GM21723 (cell line): ENCODE measurements around the gene ISCA2.

Experiments used
- ATAC-seq: cut with Tn5 transposase; IDR thresholded peaks from one replicate; pipeline ENCODE4 v1.9.1; 2021; ENCODE audit warnings: mild to moderate bottlenecking, moderate library complexity; ENCODE audit not compliant: unreplicated experiment

ISCA2 gene

GRCh38 chr14:74507840-74508239 is 14.3 kb downstream of the ISCA2 start:
- ATAC-seq, result no peak

DNA sequence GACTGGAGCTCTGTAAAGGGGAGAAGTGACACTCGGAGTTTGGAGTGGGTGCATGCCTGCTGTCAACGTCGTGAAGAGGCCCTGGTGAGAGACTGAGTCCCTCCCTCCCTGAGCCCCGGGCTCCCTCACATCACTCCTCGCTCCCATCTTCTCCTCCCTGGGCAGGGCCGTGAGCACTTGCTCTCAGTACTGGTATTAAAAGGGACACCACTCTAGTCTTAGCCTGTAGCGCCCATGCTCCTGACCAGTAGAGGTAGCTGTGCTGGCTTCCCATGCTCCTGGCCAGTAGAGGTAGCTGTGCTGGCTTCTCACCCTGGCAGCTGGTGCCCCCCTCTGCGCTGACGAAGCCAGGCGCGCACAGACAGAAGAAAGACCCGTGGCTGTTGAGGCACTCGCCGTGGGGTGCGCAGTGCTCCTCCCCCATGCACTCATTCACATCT is 14.7 kb downstream of the ISCA2 start:
- ATAC-seq, result no peak

- ATAC-seq, result no peak
Observed at GRCh38 chr14:74508844-74509428, 15.4 kb downstream of the ISCA2 start.

DNA sequence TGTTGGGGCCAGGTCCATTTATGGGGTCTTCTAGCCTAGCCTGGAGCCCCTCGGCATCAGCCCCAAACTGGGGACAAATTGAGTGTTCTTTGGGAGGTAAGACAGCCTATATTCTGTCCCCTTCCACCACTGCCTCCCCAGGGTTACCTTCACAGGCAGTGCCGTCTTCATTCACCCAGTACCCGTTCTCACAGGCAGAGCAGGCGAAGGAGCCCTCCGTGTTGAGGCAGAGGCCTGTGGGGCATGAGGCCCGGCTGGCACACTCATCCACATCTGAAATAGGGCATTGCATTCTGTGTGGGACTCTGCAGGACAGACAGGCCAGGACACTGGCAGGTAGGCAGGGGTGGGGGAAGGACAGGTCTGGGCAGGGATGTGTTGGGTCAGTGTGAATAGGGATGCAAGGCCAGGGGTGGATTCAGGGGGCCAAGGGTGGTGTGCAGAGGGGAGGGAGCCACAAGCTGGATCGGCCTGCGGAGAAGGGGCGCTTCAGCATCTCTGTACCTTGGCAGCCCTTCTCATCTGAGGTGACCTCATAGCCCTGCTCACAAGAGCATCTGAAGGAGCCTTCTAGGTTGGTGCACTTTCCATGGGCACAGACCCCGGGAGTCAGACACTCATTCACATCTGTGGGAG is 16.1 kb downstream of the ISCA2 start:
- ATAC-seq, result no peak

GRCh38 chr14:74510223-74510931 is 16.8 kb downstream of the ISCA2 start:
- no peak for ATAC-seq

DNA sequence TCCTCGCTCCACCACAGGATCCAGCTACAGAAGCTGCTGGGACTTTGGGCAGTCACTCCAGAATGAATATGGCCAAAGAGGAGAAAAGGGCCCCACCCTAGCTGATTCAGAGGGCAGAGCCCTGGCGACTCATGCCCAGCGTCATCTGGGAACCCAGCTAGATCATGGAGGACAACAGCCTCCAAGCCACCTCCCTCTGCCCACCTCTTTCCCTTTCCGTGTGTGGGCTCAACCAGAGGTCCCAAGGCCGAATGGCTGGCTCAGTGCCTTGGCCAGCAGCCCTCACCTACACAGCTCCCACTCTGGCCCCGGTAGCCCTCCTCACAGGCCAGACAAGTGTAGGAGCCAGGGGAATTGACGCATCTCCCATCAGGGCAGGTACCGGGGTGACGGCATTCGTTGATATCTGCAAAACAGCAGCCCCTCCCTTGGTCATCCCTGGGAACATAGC is 17.4 kb downstream of the ISCA2 start:
- ATAC-seq, result no peak

- ATAC-seq, result no peak
Observed at GRCh38 chr14:74511966-74512830, 18.6 kb downstream of the ISCA2 start.

DNA sequence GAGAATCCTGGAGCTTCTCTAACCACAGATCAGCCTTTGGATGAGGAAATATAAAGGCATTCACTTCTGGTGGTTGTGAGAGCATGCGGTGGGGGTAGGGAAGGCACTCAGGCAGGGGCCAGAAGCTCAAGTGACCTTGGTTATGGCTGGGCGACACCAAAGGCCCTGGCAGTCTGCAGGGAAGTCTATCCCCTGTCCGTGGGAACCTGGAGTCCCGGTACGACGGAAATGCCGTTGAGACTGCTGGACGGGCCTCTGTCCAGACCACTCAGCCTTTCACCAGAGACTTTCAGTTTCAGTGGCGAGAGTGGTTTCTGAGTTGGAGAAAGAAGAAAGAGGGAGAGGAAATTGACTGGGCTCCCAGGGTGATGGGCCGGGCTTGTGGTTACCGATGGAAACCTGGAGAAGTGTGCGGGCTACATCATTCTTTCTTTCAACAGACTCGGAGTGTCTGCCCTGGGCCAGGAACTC is 20.9 kb downstream of the ISCA2 start:
- no peak for ATAC-seq

GRCh38 chr14:74515891-74516412 is 22.4 kb downstream of the ISCA2 start:
- ATAC-seq, result no peak

DNA sequence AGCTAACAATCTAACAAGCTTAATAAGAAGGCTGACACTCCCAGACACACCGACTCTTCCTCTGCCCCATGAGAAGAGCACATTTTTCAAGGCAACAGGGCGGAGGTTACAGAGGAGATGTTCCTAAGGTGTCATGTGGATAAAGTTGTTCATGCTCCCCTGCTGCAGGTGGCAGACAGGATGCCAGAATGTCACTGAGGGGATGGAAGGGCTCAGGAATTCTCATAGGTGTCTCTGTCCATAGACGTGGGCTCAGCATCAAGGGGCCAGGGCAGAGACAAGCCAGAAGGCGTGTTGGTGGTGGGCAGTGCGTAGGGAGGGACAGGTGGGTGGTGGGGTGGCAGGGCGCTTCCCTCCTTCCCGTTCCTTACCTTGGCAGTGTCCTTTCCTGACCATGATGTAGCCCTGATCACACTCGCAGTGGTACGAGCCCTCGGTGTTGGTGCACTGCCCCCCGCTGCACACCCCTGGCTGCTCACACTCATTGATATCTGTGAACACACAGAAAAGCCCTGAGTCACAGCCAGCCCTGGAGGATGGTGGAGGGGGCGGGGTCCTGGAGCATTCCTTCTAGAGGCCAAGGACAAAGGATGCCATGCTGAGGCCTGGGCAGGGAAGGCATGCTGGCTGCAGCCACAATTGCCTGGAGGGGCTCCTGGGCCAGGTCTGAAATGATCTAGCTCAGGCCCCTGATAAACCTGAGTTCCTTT is 23.0 kb downstream of the ISCA2 start:
- ATAC-seq, result no peak

GRCh38 chr14:74517731-74518130 is 24.2 kb downstream of the ISCA2 start:
- ATAC-seq, result no peak

DNA sequence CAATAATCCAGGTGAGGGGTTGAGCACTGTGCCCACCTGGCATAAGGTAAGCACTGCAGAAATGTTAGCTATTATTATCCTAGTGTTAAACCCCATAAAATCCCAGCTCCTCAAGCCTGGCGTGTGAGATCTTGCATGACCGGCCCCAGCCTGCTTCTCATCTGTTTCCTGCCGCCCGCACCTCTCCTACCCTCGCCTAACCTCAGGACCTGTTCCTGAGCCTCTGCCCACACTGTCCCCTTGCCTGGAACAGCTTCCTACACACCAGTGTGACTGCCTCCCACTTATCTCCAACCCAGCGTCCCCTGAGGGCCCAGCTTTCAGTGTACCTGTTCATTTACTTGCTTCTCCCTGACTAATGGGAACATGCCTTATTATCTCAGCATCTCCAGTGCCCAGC is 24.7 kb downstream of the ISCA2 start:
- no peak for ATAC-seq

DNA sequence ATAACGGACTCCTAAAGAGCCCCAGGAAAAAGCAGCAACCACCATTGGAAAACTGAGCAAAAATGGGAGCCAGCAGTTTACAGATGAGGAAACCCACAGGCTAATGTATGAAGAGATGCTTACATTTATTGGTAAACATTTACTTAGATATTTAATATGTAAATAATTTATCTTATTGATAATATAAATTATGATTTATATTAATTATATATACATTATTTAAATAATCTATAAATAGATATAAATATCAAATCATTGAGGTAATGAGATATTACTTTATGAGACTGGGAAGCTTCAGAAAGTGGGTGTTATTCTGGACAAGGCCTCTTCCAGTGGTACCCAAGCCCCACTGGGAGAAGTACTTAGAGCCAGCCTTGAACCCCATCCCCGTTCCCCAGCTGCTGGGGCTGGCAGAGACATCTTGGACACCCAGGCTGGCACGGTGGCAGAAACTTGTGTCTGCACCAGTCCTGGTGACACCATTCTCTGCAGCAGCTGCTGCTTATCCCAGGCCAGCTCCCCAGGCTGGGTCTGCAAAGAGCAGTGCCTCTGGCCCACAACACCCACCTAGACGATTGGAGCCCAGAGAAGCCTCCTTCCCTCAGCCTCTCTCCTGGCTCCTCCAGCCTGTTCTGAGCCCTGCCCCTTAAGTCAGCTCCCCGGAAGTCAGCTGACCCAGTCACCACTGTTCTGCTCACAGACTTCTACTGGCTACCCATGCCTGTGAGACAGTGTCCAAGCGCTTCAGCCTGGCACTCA is 25.9 kb downstream of the ISCA2 start:
- no peak for ATAC-seq

GRCh38 chr14:74521756-74522155 is 28.2 kb downstream of the ISCA2 start:
- ATAC-seq, result no peak

- ATAC-seq, result no peak
Observed at GRCh38 chr14:74522740-74523139, 29.2 kb downstream of the ISCA2 start.

- no peak for ATAC-seq
Observed at GRCh38 chr14:74524076-74524811, 30.7 kb downstream of the ISCA2 start.

DNA sequence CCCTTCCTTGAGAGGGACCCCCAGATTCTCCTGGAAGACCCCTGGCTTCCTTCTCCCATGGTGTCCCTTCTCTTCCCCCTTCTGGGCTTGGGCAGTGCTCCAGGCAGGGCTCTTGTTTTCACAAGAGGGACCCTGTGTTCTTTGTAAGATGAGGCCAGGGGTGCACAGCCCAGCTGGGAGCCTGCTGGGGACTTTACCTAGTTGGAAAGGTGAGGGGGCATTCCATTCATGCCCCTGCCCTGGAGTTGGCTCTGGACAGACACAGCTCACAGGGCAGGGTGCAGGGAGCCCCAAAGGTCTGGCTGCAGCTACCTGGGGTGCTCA is 31.2 kb downstream of the ISCA2 start:
- no peak for ATAC-seq

GRCh38 chr14:74525361-74525851 is 31.8 kb downstream of the ISCA2 start:
- ATAC-seq, result no peak
